Astrocyte of the cerebellum (primary cell): Measurements from ENCODE around the gene ARHGAP26.

Source experiments
- DNase-seq: peaks from one replicate; pipeline ENCODE4 v3.0.0-alpha.2; 2011; ENCODE audit warnings: low read depth
- H3K4me3 ChIP-seq: 2 replicates; pipeline ENCODE4 v1.5.1; 2011; ENCODE audit warnings: mild to moderate bottlenecking, low read depth, low read length, moderate library complexity
- CTCF ChIP-seq: IDR thresholded peaks from 2 replicates; pipeline ENCODE4 v1.5.1; 2012; ENCODE audit warnings: low read length, low read depth, moderate library complexity, mild to moderate bottlenecking; ENCODE audit errors: missing control alignments
- in situ Hi-C: cut with HindIII; loops from 2 replicates; pipeline ENCODE4 v1.10.0; 2017; ENCODE audit warnings: low sequenced_read_pairs

ARHGAP26 gene

GRCh38 chr5:143134900-143135299 lies 364.7 kb downstream of the ARHGAP26 start:
- H3K4me3 ChIP-seq, result no peak overlapping the region
- in situ Hi-C loops, result no loop called here
- no peak for DNase-seq
- no peak for TF ChIP-seq CTCF

DNA sequence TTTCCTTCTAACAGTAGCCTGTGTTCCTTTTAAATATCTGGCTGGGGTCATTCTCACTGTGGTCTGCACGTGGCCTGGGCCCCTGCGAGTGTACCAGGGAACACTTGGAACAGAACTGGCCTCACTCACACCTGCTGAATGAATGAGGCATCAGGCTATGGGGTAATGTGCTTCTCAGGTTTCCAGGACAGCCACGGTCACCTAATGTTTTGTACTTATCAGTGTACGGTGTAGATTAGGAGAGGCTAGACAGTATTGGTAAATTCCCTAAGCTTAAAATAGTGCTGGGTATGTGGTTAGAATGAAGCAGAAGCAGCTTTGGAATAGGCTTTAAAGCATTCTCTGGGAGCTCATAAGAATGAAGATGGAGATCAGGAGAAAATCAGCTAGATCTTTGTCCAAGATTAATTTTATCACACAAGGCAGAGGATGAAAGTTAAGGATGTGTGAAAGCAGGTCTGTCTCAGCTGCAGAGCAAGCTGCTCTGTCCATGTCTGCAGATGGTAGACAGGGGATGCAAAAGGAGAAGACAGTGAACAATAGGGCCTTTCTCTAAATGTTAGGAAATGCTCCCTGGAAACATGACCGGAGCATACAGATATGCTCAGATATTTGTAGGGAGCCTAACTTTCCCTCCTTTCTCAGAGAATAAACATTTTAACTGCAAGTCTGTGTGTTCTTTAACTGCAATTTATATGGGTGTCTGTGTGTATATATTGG lies 365.8 kb downstream of the ARHGAP26 start:
- DNase-seq, result no peak
- in situ Hi-C loops, result no loop called here
- TF ChIP-seq CTCF, result no peak
- no peak overlapping the region for H3K4me3 ChIP-seq

- in situ Hi-C loops, result no loop called here
- no peak for TF ChIP-seq CTCF
These were observed 368.7 kb downstream of the ARHGAP26 start for GRCh38 chr5:143138839-143139238.

GRCh38 chr5:143139585-143139984 lies 369.4 kb downstream of the ARHGAP26 start:
- TF ChIP-seq CTCF, result no peak
- no peak for DNase-seq
- no peak overlapping the region for H3K4me3 ChIP-seq
- in situ Hi-C loops, result no loop called here

More at GRCh38 chr5:143138839-143139238, 368.7 kb downstream of the ARHGAP26 start:
- no peak for DNase-seq
- H3K4me3 ChIP-seq, result no peak overlapping the region

DNA sequence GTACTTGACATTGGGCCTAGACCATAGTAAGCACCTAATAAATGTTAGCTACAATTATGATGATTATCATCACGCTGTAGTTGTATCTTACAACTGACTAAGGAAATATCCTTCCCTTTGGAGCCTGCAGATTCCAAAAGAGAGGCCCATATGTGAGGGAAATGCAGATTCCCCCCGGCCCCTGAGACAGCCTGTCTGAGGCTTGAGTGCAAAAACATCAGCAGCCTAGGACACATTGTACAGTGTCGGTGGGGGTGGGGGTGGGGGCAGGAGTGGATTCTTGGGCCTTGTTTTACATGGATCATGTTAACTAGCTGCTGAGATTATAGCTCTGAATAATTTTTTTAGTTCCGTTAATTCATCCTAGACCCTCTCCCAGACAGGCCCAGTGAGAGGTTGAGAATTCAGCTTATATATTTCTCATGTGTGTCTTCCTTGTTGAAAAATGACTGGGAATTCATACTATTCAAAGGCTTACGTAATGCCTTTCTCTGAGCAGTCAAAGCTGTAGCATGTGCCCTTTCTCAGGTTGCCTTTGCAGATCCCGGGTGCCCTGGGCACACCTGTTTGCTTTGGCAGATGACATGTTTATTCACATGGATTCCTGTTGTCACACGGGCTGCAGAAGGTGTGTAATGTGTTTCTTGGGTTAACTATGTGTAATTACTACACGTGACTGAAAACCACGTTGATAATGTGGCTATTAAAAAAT lies 370.5 kb downstream of the ARHGAP26 start:
- in situ Hi-C loops, result no loop called here
- DNase-seq, result no peak
- no peak for TF ChIP-seq CTCF
- no peak overlapping the region for H3K4me3 ChIP-seq

GRCh38 chr5:143141652-143142051 lies 371.5 kb downstream of the ARHGAP26 start:
- TF ChIP-seq CTCF, result no peak
- in situ Hi-C loops, result no loop called here

More at GRCh38 chr5:143141652-143142051, 371.5 kb downstream of the ARHGAP26 start:
- DNase-seq, result no peak
- H3K4me3 ChIP-seq, result no peak overlapping the region
